Left ventricle myocardium inferior (tissue), 1 donor: ENCODE results near the gene ICAM1. TPM values are rescaled to one million over a fixed set of nuclear protein-coding genes. Genes with fewer than 3 reads are reported as not detected.

Experiments
- DNase-seq: peaks from one replicate; pipeline ENCODE4 v3.0.0-alpha.2; 2020
- H3K27ac ChIP-seq: fragments of 200-600 bp; replicated peaks from 2 replicates; pipeline ENCODE4 v1.8.0; 2021
- H3K27me3 ChIP-seq: fragments of 200-600 bp; 2 replicates; pipeline ENCODE4 v1.8.0; 2021; ENCODE audit warnings: low read depth
- H3K36me3 ChIP-seq: fragments of 200-600 bp; 2 replicates; pipeline ENCODE4 v1.8.0; 2021
- H3K4me1 ChIP-seq: fragments of 200-600 bp; 2 replicates; pipeline ENCODE4 v1.8.0; 2021
- H3K4me3 ChIP-seq: fragments of 200-600 bp; 2 replicates; pipeline ENCODE4 v1.8.0; 2021; ENCODE audit warnings: mild to moderate bottlenecking, moderate library complexity
- H3K9me3 ChIP-seq: fragments of 200-600 bp; replicated peaks from 2 replicates; pipeline ENCODE4 v1.8.0; 2021
- CTCF ChIP-seq: fragments of 200-600 bp; IDR thresholded peaks from 2 replicates; pipeline ENCODE4 v1.8.0; 2021; ENCODE audit warnings: antibody characterized with exemption, mild to moderate bottlenecking, borderline replicate concordance
- intact Hi-C: fragments of 100-400 bp; cut with micrococcal nuclease; formaldehyde crosslinking; loops from one replicate; pipeline ENCODE4 v1.11.0; 2022
- total RNA-seq: library from RNA; stranded (reverse); fragmentation: NEBNext Ultra II Directional; extraction: Animal tissue kit (Norgen Biotek cat#: 25700); gene quantifications from one replicate; pipeline ENCODE4 v1.2.1, GENCODE V29; 2021
- donor health status: DM: no; HTN: yes; CAD: no; lungs with severe emphysema.

Gene ICAM1
- total RNA-seq, 1 donor from 2014 or later = 7.1 TPM

GRCh38 chr19:10288662-10289166, 17.8 kb downstream of the ICAM1 start:
- H3K27ac ChIP-seq = no peak overlapping the region
- H3K4me1 ChIP-seq = peaks cover 85% of the 10 kb centered on the region
- no peak for TF ChIP-seq CTCF
- intact Hi-C loops = no loop called here
- H3K27me3 ChIP-seq = peaks cover 70% of the 10 kb centered on the region
- DNase-seq = no peak
- H3K36me3 ChIP-seq = peaks cover 21% of the 10 kb centered on the region
- peak overlapping the region; percentile 67 for H3K4me3 ChIP-seq
- no peaks in the 10 kb centered on the region for H3K9me3 ChIP-seq

- no peak for DNase-seq
- H3K36me3 ChIP-seq = peaks cover 15% of the 10 kb centered on the region
- H3K27me3 ChIP-seq = peaks cover 76% of the 10 kb centered on the region
- H3K4me3 ChIP-seq = peak overlapping the region; percentile 67
- peaks cover 85% of the 10 kb centered on the region for H3K4me1 ChIP-seq
- no peak overlapping the region for H3K27ac ChIP-seq
- intact Hi-C loops = no loop called here
- no peaks in the 10 kb centered on the region for H3K9me3 ChIP-seq
- no peak for TF ChIP-seq CTCF
These were observed 18.4 kb downstream of the ICAM1 start for GRCh38 chr19:10289167-10289835.

- intact Hi-C loops = no loop called here
- H3K27ac ChIP-seq = no peak within 1 kb of the TSS
- H3K4me1 ChIP-seq = peaks cover 84% of the 10 kb centered on the region
- peaks cover 9% of the 10 kb centered on the region for H3K36me3 ChIP-seq
- no peaks in the 10 kb centered on the region for H3K9me3 ChIP-seq
- DNase-seq = no peak
- H3K27me3 ChIP-seq = peaks cover 82% of the 10 kb centered on the region
- peak within 1 kb of the TSS; percentile 67 for H3K4me3 ChIP-seq
- TF ChIP-seq CTCF = no peak
These were observed 19.0 kb downstream of the ICAM1 start, which contains the start of gene ICAM5 for GRCh38 chr19:10289836-10290356. ICAM5 (plus strand) TSS chr19:10289952; CDS start chr19:10290044, 92 bp downstream.

- Histone ChIP-seq H3K36me3 (peaks cover 4% of the 10 kb centered on the region), H3K9me3 (no peaks in the 10 kb centered on the region), H3K27ac (no peak overlapping the region), H3K27me3 (peaks cover 87% of the 10 kb centered on the region), H3K4me1 (peaks cover 84% of the 10 kb centered on the region), H3K4me3 (peak overlapping the region; percentile 67)
- no peak for DNase-seq
- no peak for TF ChIP-seq CTCF
- intact Hi-C loops = no loop called here
These were observed 19.5 kb downstream of the ICAM1 start for GRCh38 chr19:10290357-10290875.

- no peak for TF ChIP-seq CTCF
- H3K36me3 ChIP-seq = no peaks in the 10 kb centered on the region
- peaks cover 93% of the 10 kb centered on the region for H3K27me3 ChIP-seq
- no peak overlapping the region for H3K27ac ChIP-seq
- DNase-seq = peak; percentile 72
- no peaks in the 10 kb centered on the region for H3K9me3 ChIP-seq
- intact Hi-C loops = no loop called here
- H3K4me1 ChIP-seq = peaks cover 84% of the 10 kb centered on the region
- H3K4me3 ChIP-seq = peak overlapping the region; percentile 67
These were observed 20.1 kb downstream of the ICAM1 start for GRCh38 chr19:10290876-10291553.
